ENCODE measurements around the gene CDH23. TPM values are rescaled to one million over a fixed set of nuclear protein-coding genes. Genes with fewer than 3 reads are reported as not detected.

The CDH23 gene
- total and polyA plus RNA-seq, 9 of the 15 experiments (the other 6 are each of a cell fraction or from before 2014, with no cell fraction given): 0.18 to 1.2 (median 0.47) TPM

- ChIA-PET POLR2A (interaction anchor here (0.6 to 4.2 kb wide), 4 partner anchors 9 to 509 kb away, joined by 3 to 31 read pairs (median 4); partner anchors contain the start of gene SLC29A3), CTCF (ENCODE audit: low intra/inter-chr PET ratio) (no interaction called here)
- Histone ChIP-seq H3K4me3 (no peak overlapping the region), H3K79me2 (ENCODE audit: control insufficient read depth, insufficient read depth, low read length) (peaks cover 13% of the 10 kb centered on the region; the same call in 2 of the 3 replicates), H2AFZ (ENCODE audit: low read depth, low read length) (no peak overlapping the region), H3K4me1 (replicated peaks in 1 of 2; ENCODE audit: control insufficient read depth in 2 of 2, insufficient read depth in 2 of 2, low read length in 2 of 2) (no peaks in the 10 kb centered on the region), H4K20me1 (replicated peaks; ENCODE audit: control insufficient read depth, insufficient read depth, low read length) (peaks cover 16% of the 10 kb centered on the region; the same call in 1 of the 2 replicates), H3K9ac (ENCODE audit: insufficient read depth in 1 of 2, low read depth in 2 of 2, low read length in 2 of 2) (no peak overlapping the region), H3K36me3 (ENCODE audit: control insufficient read depth, insufficient read depth, low read length) (peaks cover 95% of the 10 kb centered on the region), H3K27ac (ENCODE audit: extremely low read depth, low read depth, low read length) (no peak overlapping the region), H3K27me3 (ENCODE audit: control insufficient read depth in 2 of 2, insufficient read depth in 2 of 2, low read length in 2 of 2) (no peaks in the 10 kb centered on the region), H3K4me2 (ENCODE audit: insufficient read depth, low read length) (no peak overlapping the region), H3K9me3 (replicated peaks; ENCODE audit: control insufficient read depth, insufficient read depth, low read depth, low read length) (no peaks in the 10 kb centered on the region), H3K9me1 (ENCODE audit: control insufficient read depth, insufficient read depth, low read length) (no peaks in the 10 kb centered on the region)
- DNase-seq (ENCODE audit: extremely low read depth in 1 of 4, low spot score in 3 of 4): no peak
- ATAC-seq: no peak
- intact Hi-C loops (cut with micrococcal nuclease) (no loop called here), in situ Hi-C loops (cut with MboI) (no loop called here)
- 75% methylated on average over 6 of the region's 6 CpGs for WGBS (ENCODE audit: insufficient coverage, low coverage, missing lambda C conversion rate)
- no peak for FAIRE-seq
- BruUV-seq (replicated peaks): no TSS peak
- TF ChIP-seq HDAC2 (IDR thresholded peaks at IDR 0.05) (no peak), SIX5 (IDR thresholded peaks at IDR 0.05; ENCODE audit: borderline replicate concordance in 1 of 2, insufficient read depth in 1 of 2, low read depth in 1 of 2, low read length in 2 of 2) (no peak), THRAP3 (IDR thresholded peaks at IDR 0.05; ENCODE audit: borderline replicate concordance) (no peak), CREBBP (IDR thresholded peaks at IDR 0.05; ENCODE audit: low read depth, low read length) (no peak), HMGN3 (IDR thresholded peaks at IDR 0.05; ENCODE audit: borderline replicate concordance, extremely low read depth, insufficient read length, low read depth, low read length) (no peak), FOS (IDR thresholded peaks at IDR 0.05; ENCODE audit: extremely low read depth, insufficient read length) (no peak), CBX8 (IDR thresholded peaks at IDR 0.05; ENCODE audit: borderline replicate concordance, extremely low read depth, low read depth, low read length, poor library complexity, severe bottlenecking) (no peak), SUPT5H (IDR thresholded peaks at IDR 0.05) (no peak), BRD4 (IDR thresholded peaks at IDR 0.05) (no peak), SREBF1 (IDR thresholded peaks at IDR 0.05; ENCODE audit: borderline replicate concordance, low read depth, low read length) (no peak), SRF (CRISPR knock-in tag; IDR thresholded peaks at IDR 0.05) (no peak), PPARD (CRISPR knock-in tag; IDR thresholded peaks at IDR 0.05) (no peak), TSHZ1 (CRISPR knock-in tag; IDR thresholded peaks at IDR 0.05) (no peak)
- TF ChIP-seq, protein P1, sequence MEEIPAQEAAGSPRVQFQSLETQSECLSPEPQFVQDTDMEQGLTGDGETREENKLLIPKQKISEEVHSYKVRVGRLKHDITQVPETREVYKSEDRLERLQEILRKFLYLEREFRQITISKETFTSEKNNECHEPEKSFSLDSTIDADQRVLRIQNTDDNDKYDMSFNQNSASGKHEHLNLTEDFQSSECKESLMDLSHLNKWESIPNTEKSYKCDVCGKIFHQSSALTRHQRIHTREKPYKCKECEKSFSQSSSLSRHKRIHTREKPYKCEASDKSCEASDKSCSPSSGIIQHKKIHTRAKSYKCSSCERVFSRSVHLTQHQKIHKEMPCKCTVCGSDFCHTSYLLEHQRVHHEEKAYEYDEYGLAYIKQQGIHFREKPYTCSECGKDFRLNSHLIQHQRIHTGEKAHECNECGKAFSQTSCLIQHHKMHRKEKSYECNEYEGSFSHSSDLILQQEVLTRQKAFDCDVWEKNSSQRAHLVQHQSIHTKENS (CRISPR knock-in tag; IDR thresholded peaks at IDR 0.05): no peak
- TF ChIP-seq, protein P2, sequence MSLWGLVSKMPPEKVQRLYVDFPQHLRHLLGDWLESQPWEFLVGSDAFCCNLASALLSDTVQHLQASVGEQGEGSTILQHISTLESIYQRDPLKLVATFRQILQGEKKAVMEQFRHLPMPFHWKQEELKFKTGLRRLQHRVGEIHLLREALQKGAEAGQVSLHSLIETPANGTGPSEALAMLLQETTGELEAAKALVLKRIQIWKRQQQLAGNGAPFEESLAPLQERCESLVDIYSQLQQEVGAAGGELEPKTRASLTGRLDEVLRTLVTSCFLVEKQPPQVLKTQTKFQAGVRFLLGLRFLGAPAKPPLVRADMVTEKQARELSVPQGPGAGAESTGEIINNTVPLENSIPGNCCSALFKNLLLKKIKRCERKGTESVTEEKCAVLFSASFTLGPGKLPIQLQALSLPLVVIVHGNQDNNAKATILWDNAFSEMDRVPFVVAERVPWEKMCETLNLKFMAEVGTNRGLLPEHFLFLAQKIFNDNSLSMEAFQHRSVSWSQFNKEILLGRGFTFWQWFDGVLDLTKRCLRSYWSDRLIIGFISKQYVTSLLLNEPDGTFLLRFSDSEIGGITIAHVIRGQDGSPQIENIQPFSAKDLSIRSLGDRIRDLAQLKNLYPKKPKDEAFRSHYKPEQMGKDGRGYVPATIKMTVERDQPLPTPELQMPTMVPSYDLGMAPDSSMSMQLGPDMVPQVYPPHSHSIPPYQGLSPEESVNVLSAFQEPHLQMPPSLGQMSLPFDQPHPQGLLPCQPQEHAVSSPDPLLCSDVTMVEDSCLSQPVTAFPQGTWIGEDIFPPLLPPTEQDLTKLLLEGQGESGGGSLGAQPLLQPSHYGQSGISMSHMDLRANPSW (CRISPR knock-in tag; IDR thresholded peaks at IDR 0.05): no peak
Measured at GRCh38 chr10:71827852-71828251, 431.1 kb downstream of the CDH23 start.
